EH (cell line): Measurements from ENCODE around the gene CCDC93.

Source experiments
- DNase-seq: peaks from one replicate; pipeline ENCODE4 v3.0.0-alpha.2; 2015; ENCODE audit warnings: low read depth

Gene CCDC93

GRCh38 chr2:117888897-117889296, 125.0 kb downstream of the CCDC93 start:
- no peak for DNase-seq

GRCh38 chr2:117885308-117885707, 128.6 kb downstream of the CCDC93 start:
- no peak for DNase-seq

- no peak for DNase-seq
Observed at GRCh38 chr2:117879003-117879402, 134.9 kb downstream of the CCDC93 start.

GRCh38 chr2:117875786-117876185, 138.1 kb downstream of the CCDC93 start:
- DNase-seq, result no peak
